ENCODE measurements around the gene TMEFF2. TPM values are rescaled to one million over a fixed set of nuclear protein-coding genes. Genes with fewer than 3 reads are reported as not detected.

TMEFF2 gene
- total RNA-seq, 2 donors from 2014 or later = 0.09 TPM; not detected in 1

DNA sequence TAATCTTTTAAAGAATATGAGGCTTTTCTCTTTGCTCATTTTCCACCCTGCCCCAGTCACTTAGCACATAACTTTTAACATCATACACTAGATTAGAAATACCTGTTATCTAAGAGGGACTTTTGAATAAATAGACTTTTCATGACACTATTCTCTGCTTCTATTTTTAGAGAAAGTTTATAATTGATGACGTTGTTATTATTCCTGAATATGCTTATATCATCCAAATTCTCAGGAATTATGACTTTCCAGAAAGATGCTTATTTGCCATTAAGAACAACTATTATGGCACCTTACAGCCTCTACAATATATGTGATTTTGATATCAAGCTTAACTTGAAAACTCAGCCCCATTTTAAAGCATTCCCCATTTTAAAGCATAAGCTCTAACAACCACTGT, 11.4 kb downstream of the TMEFF2 start:
- WGBS, 2 experiments (ENCODE audit: insufficient coverage in 1 of 2, insufficient read length in 1 of 2) = no CpG with 5 or more reads among the region's 1 CpG

DNA sequence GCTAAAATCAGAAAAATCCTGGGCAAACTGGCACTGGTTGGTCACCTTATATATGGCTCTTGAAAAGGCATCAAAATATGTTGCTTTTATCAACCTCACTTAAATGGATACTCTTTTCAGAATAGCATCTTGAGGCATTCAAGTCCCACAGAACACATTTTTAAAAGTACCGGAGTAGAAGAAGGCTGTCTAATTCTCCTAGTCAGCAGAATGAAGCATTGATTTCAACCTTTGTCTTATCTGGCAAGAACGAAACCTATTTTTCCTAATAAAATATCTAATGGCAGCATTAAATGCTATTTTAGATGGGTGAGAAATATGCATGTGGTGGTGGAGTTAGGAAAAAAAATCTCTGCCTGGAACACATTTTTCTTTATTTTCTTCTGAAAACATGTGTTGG, 27.8 kb downstream of the TMEFF2 start:
- DNase-seq = no peak
- Histone ChIP-seq H3K4me3 (ENCODE audit: low read length) (no peak overlapping the region), H3K9me3 (ENCODE audit: control insufficient read depth, low read length) (no peaks in the 10 kb centered on the region), H3K4me1 (ENCODE audit: control insufficient read depth, insufficient read depth, low read length) (no peaks in the 10 kb centered on the region), H3K9ac (ENCODE audit: extremely low read depth, low read length, poor library complexity, severe bottlenecking) (no peak overlapping the region), H3K27me3 (ENCODE audit: control insufficient read depth, insufficient read depth, low read length, poor library complexity, severe bottlenecking) (no peaks in the 10 kb centered on the region), H3K27ac (ENCODE audit: low read depth, low read length) (no peak overlapping the region), H3K36me3 (ENCODE audit: control insufficient read depth, insufficient read depth, low read length) (no peaks in the 10 kb centered on the region)
- Mint-ChIP-seq H3K4me3 (no peak overlapping the region), H3K27me3 (ENCODE audit: insufficient read depth) (no peaks in the 10 kb centered on the region), H3K9me3 (no peaks in the 10 kb centered on the region), H3K4me1 (peaks cover 2% of the 10 kb centered on the region), H3K27ac (no peak overlapping the region), H3K36me3 (ENCODE audit: low read depth) (no peaks in the 10 kb centered on the region)
- 6 to 100% methylated on average over 1 of the region's 2 CpGs for WGBS, 2 experiments (ENCODE audit: insufficient coverage in 1 of 2, insufficient read length in 1 of 2)
- TF ChIP-seq, protein P1, sequence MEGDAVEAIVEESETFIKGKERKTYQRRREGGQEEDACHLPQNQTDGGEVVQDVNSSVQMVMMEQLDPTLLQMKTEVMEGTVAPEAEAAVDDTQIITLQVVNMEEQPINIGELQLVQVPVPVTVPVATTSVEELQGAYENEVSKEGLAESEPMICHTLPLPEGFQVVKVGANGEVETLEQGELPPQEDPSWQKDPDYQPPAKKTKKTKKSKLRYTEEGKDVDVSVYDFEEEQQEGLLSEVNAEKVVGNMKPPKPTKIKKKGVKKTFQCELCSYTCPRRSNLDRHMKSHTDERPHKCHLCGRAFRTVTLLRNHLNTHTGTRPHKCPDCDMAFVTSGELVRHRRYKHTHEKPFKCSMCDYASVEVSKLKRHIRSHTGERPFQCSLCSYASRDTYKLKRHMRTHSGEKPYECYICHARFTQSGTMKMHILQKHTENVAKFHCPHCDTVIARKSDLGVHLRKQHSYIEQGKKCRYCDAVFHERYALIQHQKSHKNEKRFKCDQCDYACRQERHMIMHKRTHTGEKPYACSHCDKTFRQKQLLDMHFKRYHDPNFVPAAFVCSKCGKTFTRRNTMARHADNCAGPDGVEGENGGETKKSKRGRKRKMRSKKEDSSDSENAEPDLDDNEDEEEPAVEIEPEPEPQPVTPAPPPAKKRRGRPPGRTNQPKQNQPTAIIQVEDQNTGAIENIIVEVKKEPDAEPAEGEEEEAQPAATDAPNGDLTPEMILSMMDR (conservative IDR thresholded peaks at IDR 0.05) = no peak

More for the DNA sequence above, 11.4 kb downstream of the TMEFF2 start:
- no peak overlapping the region for H3K4me3 ChIP-seq (ENCODE audit: low read length)
- no peak for DNase-seq
- Mint-ChIP-seq H3K27ac (no peak overlapping the region), H3K36me3 (ENCODE audit: low read depth) (no peaks in the 10 kb centered on the region), H3K4me1 (no peaks in the 10 kb centered on the region), H3K9me3 (no peaks in the 10 kb centered on the region), H3K4me3 (no peak overlapping the region), H3K27me3 (ENCODE audit: insufficient read depth) (no peaks in the 10 kb centered on the region)
- H3K36me3 ChIP-seq (ENCODE audit: control insufficient read depth, insufficient read depth, low read length) = no peaks in the 10 kb centered on the region
- no peaks in the 10 kb centered on the region for H3K4me1 ChIP-seq (ENCODE audit: control insufficient read depth, insufficient read depth, low read length)
- no peak overlapping the region for H3K27ac ChIP-seq (ENCODE audit: low read depth, low read length)
- H3K27me3 ChIP-seq (ENCODE audit: control insufficient read depth, insufficient read depth, low read length, poor library complexity, severe bottlenecking) = no peaks in the 10 kb centered on the region
- no peaks in the 10 kb centered on the region for H3K9me3 ChIP-seq (ENCODE audit: control insufficient read depth, low read length)
- no peak overlapping the region for H3K9ac ChIP-seq (ENCODE audit: extremely low read depth, low read length, poor library complexity, severe bottlenecking)
- TF ChIP-seq, protein P1 (conservative IDR thresholded peaks at IDR 0.05) = no peak

DNA sequence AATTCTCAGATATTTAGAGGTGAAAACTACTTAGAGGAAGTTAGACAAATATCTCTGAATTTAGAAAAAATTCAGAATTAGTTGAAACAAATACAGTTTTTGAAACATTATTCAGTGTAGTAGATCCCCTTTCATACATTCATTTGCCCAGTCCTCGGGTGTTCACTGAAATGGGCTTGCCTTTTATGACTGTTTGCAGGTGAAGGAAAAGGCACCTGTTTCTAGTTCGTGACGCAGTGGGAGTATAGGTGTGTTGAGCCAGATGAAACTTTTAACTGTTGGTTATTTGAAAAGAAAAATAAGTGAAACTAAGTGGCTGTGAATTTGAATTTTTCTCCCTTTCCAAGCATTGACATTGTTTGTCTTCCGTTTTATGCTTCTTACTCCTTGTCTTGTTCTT, 28.9 kb downstream of the TMEFF2 start:
- H3K4me3 ChIP-seq (ENCODE audit: low read length) = no peak overlapping the region
- Mint-ChIP-seq H3K4me1 (peaks cover 2% of the 10 kb centered on the region), H3K36me3 (ENCODE audit: low read depth) (no peaks in the 10 kb centered on the region), H3K27me3 (ENCODE audit: insufficient read depth) (no peaks in the 10 kb centered on the region), H3K9me3 (no peaks in the 10 kb centered on the region), H3K27ac (no peak overlapping the region), H3K4me3 (no peak overlapping the region)
- H3K36me3 ChIP-seq (ENCODE audit: control insufficient read depth, insufficient read depth, low read length) = no peaks in the 10 kb centered on the region
- no peak overlapping the region for H3K27ac ChIP-seq (ENCODE audit: low read depth, low read length)
- no peaks in the 10 kb centered on the region for H3K4me1 ChIP-seq (ENCODE audit: control insufficient read depth, insufficient read depth, low read length)
- no peak for DNase-seq
- no peaks in the 10 kb centered on the region for H3K27me3 ChIP-seq (ENCODE audit: control insufficient read depth, insufficient read depth, low read length, poor library complexity, severe bottlenecking)
- WGBS, 2 experiments (ENCODE audit: insufficient coverage in 1 of 2, insufficient read length in 1 of 2) = 92 to 94% methylated on average over 2 to 4 of the region's 4 CpGs
- TF ChIP-seq, protein P1 (conservative IDR thresholded peaks at IDR 0.05) = no peak
- no peak overlapping the region for H3K9ac ChIP-seq (ENCODE audit: extremely low read depth, low read length, poor library complexity, severe bottlenecking)
- no peaks in the 10 kb centered on the region for H3K9me3 ChIP-seq (ENCODE audit: control insufficient read depth, low read length)
